Endometrium (tissue), 2 donors: ENCODE data around the gene HOXB9.

Experiments
- FAIRE-seq: peaks from 2 replicates; lab custom pipeline; 2012; peaks lifted over from hg19 to GRCh38; lab: Jason Lieb, UNC
- donor health status: control.
- donor health status: control.

Gene HOXB9

GRCh38 chr17:48583708-48584222 lies 42.4 kb downstream of the HOXB9 start:
- FAIRE-seq = no peak

GRCh38 chr17:48582750-48583069 lies 43.4 kb downstream of the HOXB9 start:
- no peak for FAIRE-seq

- no peak for FAIRE-seq
These were observed 46.2 kb downstream of the HOXB9 start for GRCh38 chr17:48579760-48580554.

DNA sequence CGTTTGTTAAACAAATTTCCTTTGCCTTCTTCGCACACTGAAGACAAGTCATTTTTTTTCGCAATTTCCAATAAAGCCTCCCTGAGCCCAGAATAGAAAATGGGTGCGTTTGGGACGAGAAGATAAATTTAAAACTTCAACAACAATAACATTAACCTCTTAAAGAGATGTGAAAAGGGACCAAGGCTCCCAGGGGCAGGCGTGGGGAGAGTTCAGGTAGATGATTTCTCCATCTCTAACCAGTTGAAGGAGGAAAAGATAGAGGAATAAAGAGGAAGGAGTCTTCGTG lies 46.7 kb downstream of the HOXB9 start:
- FAIRE-seq = no peak

GRCh38 chr17:48578616-48579470 lies 47.3 kb downstream of the HOXB9 start:
- FAIRE-seq = no peak

- FAIRE-seq = no peak
These were observed 48.1 kb downstream of the HOXB9 start, which contains the start of gene HOXB4 for GRCh38 chr17:48577946-48578615. Gene HOXB4 (minus strand): TSS chr17:48578350. CDS start chr17:48578319, 31 bp downstream.

DNA sequence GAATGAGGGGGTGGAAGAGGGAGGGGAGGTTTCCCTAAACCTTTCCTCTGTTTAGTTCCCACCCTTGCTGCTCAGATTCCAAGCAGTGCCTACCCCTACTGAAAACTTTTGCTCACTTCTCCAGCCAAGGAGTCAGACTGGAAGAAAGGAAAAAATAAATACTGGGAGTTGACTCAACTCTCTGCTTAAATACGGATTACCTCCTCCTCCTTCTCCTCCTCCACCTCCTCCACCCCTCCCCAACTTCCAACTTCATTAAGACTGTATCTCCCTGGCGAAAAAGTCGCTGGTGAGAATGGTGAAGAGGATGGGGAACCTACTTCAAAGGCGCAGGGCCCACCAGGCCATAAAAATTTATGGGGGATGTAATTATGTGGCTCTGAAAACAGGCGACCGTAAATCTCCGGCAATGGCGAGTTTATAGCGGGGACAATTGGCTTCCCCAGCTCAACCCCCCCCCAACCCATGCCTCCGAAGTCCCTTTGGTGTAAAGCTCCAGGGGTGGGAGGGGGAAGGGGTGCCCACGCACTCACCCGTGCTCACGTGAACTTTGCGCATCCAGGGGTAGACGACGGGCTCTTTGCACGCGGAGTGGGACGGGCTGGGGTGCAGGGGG lies 48.7 kb downstream of the HOXB9 start:
- FAIRE-seq = no peak

DNA sequence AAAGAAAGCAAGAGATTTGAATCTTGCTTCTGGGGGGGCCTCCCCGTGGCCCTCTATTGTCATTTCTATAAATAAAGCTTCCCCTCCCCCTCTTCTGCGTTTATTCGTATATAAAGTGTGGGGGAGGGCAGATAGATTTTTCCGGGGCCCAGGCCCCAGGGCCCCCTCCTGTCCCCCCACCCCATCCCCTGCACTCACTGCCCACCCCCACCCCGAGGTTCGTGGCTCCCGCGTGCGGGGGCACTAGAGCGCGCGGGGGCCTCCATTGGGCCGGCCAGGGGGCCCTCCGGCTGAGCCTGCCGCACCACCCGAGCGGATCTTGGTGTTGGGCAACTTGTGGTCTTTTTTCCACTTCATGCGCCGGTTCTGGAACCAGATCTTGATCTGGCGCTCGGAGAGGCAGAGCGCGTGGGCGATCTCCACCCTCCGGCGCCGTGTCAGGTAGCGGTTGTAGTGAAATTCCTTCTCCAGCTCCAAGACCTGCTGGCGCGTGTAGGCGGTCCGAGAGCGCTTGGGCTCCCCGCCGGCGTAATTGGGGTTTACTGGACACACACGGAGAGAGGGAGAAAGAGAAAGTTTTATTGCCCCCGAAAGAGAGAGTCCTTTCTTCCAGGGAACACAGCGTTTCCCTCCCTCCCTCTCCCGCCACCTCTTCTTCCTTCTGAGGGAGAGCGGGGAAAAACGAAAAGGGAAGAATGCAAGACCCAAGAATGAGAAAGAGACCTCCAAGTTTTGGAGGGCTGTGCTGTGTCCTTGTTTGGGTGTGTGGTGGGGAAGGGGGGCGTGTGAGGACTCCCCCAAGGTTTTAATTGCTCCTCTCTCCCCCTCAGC lies 49.5 kb downstream of the HOXB9 start:
- no peak for FAIRE-seq

DNA sequence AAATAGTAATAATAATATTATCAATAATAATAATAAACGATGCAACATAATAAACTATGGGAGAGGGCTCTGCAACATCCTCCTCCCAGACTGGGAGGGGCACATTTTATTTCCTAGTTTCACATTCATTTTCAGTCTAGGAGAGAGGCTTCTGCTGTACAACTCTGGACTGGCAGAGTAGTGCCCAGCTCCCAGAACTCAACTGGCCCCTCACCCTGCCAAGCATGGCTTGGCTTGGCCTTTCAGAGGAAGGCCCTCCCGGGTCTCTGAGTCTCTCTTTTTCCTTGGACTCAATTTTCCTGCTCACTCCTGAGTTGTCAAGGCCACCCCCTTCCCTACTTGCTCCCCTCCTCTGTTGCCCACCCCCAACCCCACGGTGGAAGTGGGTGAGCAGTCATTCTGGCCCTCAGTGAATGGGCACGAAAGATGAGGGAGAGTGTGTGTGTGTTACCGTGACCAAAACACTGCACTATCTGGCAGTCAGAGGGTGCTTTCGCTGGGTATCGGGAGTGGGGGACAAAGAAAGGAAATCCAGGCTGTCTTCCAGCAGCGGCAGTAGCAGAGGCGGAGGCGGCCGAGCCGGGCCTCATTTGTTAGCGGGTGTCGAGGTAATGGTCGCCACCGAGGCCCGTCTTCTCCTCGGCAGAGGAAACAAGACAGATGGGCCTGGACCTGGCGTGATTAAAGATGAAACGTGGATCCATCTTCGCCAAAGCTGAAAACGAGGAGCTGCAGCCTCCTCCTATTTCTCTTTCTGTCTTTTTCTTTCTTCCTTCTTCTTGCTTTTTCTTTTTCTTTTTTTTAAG lies 50.3 kb downstream of the HOXB9 start:
- no peak for FAIRE-seq

DNA sequence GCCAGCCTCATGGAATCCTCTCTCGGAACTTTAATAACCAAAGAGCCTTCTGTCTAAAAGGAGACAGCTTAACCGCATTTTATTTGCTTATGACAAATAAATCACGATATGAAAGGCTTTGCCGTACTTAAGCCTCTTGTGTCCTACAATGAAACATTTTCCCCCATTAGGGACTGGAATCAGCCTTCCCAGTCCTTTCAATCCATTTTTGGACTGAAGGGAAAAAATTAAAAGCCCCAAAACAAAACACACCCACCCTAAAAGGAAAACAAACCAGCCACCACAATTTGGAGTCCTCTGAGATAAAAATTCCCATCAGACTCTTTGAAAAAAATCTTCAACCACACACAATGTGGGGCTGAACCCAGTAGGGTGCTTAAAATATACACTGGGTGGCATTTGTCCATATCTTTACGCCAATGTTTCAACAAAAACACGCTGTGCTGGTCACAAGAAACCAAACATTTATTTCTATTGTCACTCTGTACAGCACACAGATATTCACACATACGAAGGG lies 51.0 kb downstream of the HOXB9 start:
- no peak for FAIRE-seq

DNA sequence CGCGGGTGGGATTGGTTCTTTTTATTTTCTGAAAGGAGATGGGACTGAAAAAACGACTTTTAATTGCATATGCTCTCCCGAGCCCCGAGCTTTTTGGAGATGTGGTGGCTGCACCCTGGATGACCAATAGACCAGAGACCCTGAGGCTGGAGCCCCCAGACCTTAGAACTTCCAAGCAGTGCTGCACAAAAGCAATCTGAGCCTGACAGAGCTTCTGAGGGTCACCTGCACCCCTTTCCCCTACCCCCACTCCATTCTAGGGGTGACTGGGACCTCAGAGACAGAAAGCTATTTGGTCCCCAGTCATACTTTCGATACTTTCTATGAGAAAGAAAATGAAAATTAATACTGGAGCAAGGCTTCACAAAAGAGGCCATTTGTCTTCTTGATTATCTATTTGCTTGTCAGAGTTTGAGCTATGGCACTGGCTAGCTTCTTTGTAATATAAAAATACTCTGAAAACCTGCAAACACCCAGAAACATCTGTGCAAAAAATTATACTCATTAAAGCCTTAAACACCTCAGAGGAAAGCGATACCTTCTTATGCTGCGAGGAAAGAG lies 51.6 kb downstream of the HOXB9 start:
- FAIRE-seq = no peak

DNA sequence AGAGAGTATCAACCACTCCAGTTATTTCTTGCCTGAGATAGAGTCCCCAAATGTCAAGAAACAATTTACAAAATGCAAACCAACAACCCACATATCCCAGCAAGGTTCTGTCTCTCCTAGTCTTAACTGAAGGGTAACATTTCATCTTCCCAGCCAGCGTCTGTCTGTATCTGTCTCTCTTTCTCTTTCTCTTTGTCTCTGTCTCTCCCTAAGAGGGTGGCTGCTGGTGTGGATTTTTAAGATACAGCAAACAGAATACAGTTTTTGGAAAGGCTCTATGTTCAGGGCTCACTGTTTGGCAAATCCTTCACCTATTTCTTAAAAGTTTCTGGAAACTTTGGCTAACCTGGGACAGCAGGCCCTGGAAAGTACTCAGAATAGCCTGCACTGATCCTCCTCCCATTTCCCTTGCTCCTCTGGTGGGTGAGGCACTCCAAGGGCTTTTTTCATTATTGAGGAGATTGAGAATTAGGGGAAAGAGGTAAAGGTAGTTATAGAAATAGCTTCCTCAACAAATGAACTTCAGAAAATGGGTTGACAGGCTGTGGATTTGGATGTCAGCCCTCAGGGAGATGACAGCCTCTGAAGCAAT lies 54.2 kb downstream of the HOXB9 start:
- no peak for FAIRE-seq
